Measurements from ENCODE around the gene OR4D2.

Gene OR4D2

GRCh38 chr17:58153046-58153445 is 13.7 kb upstream of the OR4D2 start:
- Histone ChIP-seq H3K36me3 (ENCODE audit: insufficient read depth, low read length) (no peaks in the 10 kb centered on the region), H4K20me1 (ENCODE audit: insufficient read depth, low read length) (no peaks in the 10 kb centered on the region), H2AFZ (ENCODE audit: low read depth, low read length) (no peak overlapping the region), H3K79me2 (ENCODE audit: insufficient read depth, low read length) (no peaks in the 10 kb centered on the region), H3K4me1 (ENCODE audit: insufficient read depth, low read length) (peaks cover 16% of the 10 kb centered on the region), H3K27ac (ENCODE audit: low read length) (no peak overlapping the region), H3K4me2 (ENCODE audit: insufficient read depth, low read length) (peak overlapping the region; percentile 23; the same call in 1 of the 2 replicates), H3K4me3 (ENCODE audit: low read depth in 1 of 2, low read length in 2 of 2) (no peak overlapping the region), H3K27me3 (ENCODE audit: insufficient read depth, low read length, poor library complexity) (peaks cover 13% of the 10 kb centered on the region), H3K9ac (ENCODE audit: low read depth, low read length) (no peak overlapping the region), H3K9me3 (ENCODE audit: insufficient read depth, low read length, severe bottlenecking) (no peaks in the 10 kb centered on the region)
- peak; percentile 81 for DNase-seq
- ATAC-seq (ENCODE audit: insufficient read depth, low read depth) = peak; percentile 100
- TF ChIP-seq EZH2 (IDR thresholded peaks at IDR 0.05; ENCODE audit: borderline replicate concordance, low read depth, low read length, severe bottlenecking) (no peak), CTCF (IDR thresholded peaks at IDR 0.05; ENCODE audit: borderline replicate concordance, extremely low read depth, low read length, poor library complexity, severe bottlenecking) (no peak)

GRCh38 chr17:58153671-58154070 is 13.1 kb upstream of the OR4D2 start:
- peaks cover 9% of the 10 kb centered on the region for H3K27me3 ChIP-seq (ENCODE audit: insufficient read depth, low read length, poor library complexity)
- H3K27ac ChIP-seq (ENCODE audit: low read length) = no peak overlapping the region
- no peak overlapping the region for H2AFZ ChIP-seq (ENCODE audit: low read depth, low read length)
- TF ChIP-seq CTCF (IDR thresholded peaks at IDR 0.05; ENCODE audit: borderline replicate concordance, extremely low read depth, low read length, poor library complexity, severe bottlenecking) (no peak), EZH2 (IDR thresholded peaks at IDR 0.05; ENCODE audit: borderline replicate concordance, low read depth, low read length, severe bottlenecking) (no peak)
- H3K4me1 ChIP-seq (ENCODE audit: insufficient read depth, low read length) = peaks cover 16% of the 10 kb centered on the region
- H3K4me3 ChIP-seq (ENCODE audit: low read depth in 1 of 2, low read length in 2 of 2) = no peak overlapping the region
- no peaks in the 10 kb centered on the region for H3K9me3 ChIP-seq (ENCODE audit: insufficient read depth, low read length, severe bottlenecking)
- DNase-seq (no peak), ATAC-seq (ENCODE audit: insufficient read depth, low read depth) (no peak)
- no peak overlapping the region for H3K9ac ChIP-seq (ENCODE audit: low read depth, low read length)
- no peaks in the 10 kb centered on the region for H4K20me1 ChIP-seq (ENCODE audit: insufficient read depth, low read length)
- no peaks in the 10 kb centered on the region for H3K79me2 ChIP-seq (ENCODE audit: insufficient read depth, low read length)
- no peaks in the 10 kb centered on the region for H3K36me3 ChIP-seq (ENCODE audit: insufficient read depth, low read length)
- peak overlapping the region; percentile 23; the same call in 1 of the 2 replicates for H3K4me2 ChIP-seq (ENCODE audit: insufficient read depth, low read length)

GRCh38 chr17:58156839-58157803 is 9.7 kb upstream of the OR4D2 start:
- Histone ChIP-seq H3K9ac (ENCODE audit: low read depth, low read length) (no peak overlapping the region), H3K79me2 (ENCODE audit: insufficient read depth, low read length) (no peaks in the 10 kb centered on the region), H2AFZ (ENCODE audit: low read depth, low read length) (no peak overlapping the region), H3K27ac (ENCODE audit: low read length) (no peak overlapping the region), H3K27me3 (ENCODE audit: insufficient read depth, low read length, poor library complexity) (peaks cover 9% of the 10 kb centered on the region), H3K4me1 (ENCODE audit: insufficient read depth, low read length) (peaks cover 16% of the 10 kb centered on the region), H3K4me3 (ENCODE audit: low read depth in 1 of 2, low read length in 2 of 2) (no peak overlapping the region), H3K9me3 (ENCODE audit: insufficient read depth, low read length, severe bottlenecking) (no peaks in the 10 kb centered on the region), H4K20me1 (ENCODE audit: insufficient read depth, low read length) (no peaks in the 10 kb centered on the region), H3K36me3 (ENCODE audit: insufficient read depth, low read length) (no peaks in the 10 kb centered on the region), H3K4me2 (ENCODE audit: insufficient read depth, low read length) (no peak overlapping the region)
- no peak for DNase-seq
- no peak for ATAC-seq (ENCODE audit: insufficient read depth, low read depth)
- TF ChIP-seq EZH2 (IDR thresholded peaks at IDR 0.05; ENCODE audit: borderline replicate concordance, low read depth, low read length, severe bottlenecking) (no peak), CTCF (IDR thresholded peaks at IDR 0.05; ENCODE audit: borderline replicate concordance, extremely low read depth, low read length, poor library complexity, severe bottlenecking) (no peak)

Data from DND-41 (cell line).